Mucosa of gallbladder (tissue), 1 donor: ENCODE measurements around the gene TRAPPC10. TPM values are rescaled to one million over a fixed set of nuclear protein-coding genes. Genes with fewer than 3 reads are reported as not detected.

Experiments
- DNase-seq: peaks from one replicate; pipeline ENCODE4 v3.0.0-alpha.2; 2020; ENCODE audit warnings: low spot score
- total RNA-seq: library from RNA; stranded (reverse); gene quantifications from one replicate; pipeline ENCODE4 v1.2.1, GENCODE V29; 2021
- donor health status: DM: no; HTN: no; CAD: no.

The TRAPPC10 gene
- 37.0 TPM for total RNA-seq

- peak; percentile 83 for DNase-seq
Observed at GRCh38 chr21:44011579-44012473, at the start of gene TRAPPC10. TSS of gene TRAPPC10 (plus strand) at chr21:44012309. CDS start at chr21:44012494, 185 bp downstream.

- no peak for DNase-seq
Observed at GRCh38 chr21:43965911-43966585, 46.1 kb upstream of the TRAPPC10 start.

GRCh38 chr21:43966946-43967512 lies 45.1 kb upstream of the TRAPPC10 start:
- DNase-seq: no peak

- no peak for DNase-seq
Observed at GRCh38 chr21:43967981-43968380, 44.1 kb upstream of the TRAPPC10 start.

- DNase-seq: no peak
Observed at GRCh38 chr21:43968410-43969114, 43.5 kb upstream of the TRAPPC10 start.

GRCh38 chr21:43969115-43969444 lies 43.0 kb upstream of the TRAPPC10 start:
- no peak for DNase-seq

GRCh38 chr21:43970551-43970950 lies 41.6 kb upstream of the TRAPPC10 start:
- no peak for DNase-seq

GRCh38 chr21:43971201-43971991 lies 40.7 kb upstream of the TRAPPC10 start:
- DNase-seq: no peak

- DNase-seq: no peak
Observed at GRCh38 chr21:43971992-43972255, 40.2 kb upstream of the TRAPPC10 start.

- DNase-seq: no peak
Observed at GRCh38 chr21:43972850-43973633, 39.1 kb upstream of the TRAPPC10 start.

GRCh38 chr21:43973634-43973955 lies 38.5 kb upstream of the TRAPPC10 start:
- DNase-seq: no peak

- no peak for DNase-seq
Observed at GRCh38 chr21:43974791-43975468, 37.2 kb upstream of the TRAPPC10 start.

- DNase-seq: peak; percentile 78
Observed at GRCh38 chr21:43975469-43976098, 36.5 kb upstream of the TRAPPC10 start.

GRCh38 chr21:43976661-43977060 lies 35.4 kb upstream of the TRAPPC10 start:
- DNase-seq: no peak

GRCh38 chr21:43978060-43978459 lies 34.0 kb upstream of the TRAPPC10 start:
- no peak for DNase-seq

GRCh38 chr21:43979654-43980053 lies 32.5 kb upstream of the TRAPPC10 start:
- no peak for DNase-seq

- no peak for DNase-seq
Observed at GRCh38 chr21:43981151-43981870, 30.8 kb upstream of the TRAPPC10 start.

GRCh38 chr21:43981871-43982210 lies 30.3 kb upstream of the TRAPPC10 start:
- no peak for DNase-seq

GRCh38 chr21:43982489-43983078 lies 29.5 kb upstream of the TRAPPC10 start:
- no peak for DNase-seq
